CD14-positive monocyte (primary cell): ENCODE data around the gene TTC9B. TPM values are rescaled to one million over a fixed set of nuclear protein-coding genes. Genes with fewer than 3 reads are reported as not detected.

Experiments used
- DNase-seq, 3 donors: peaks; one replicate each; pipeline ENCODE4 v3.0.0-alpha.2; 2011 to 2022
- H2AFZ ChIP-seq: 2 replicates; pipeline ENCODE4 v1.6.0; 2012; ENCODE audit warnings: mild to moderate bottlenecking, low read depth, low read length, inconsistent platforms; ENCODE audit not compliant: insufficient read depth, poor library complexity, severe bottlenecking
- H3K27ac ChIP-seq, 2 donors: 1 replicate in 1 of 2; 2 replicates in 1 of 2; pipeline ENCODE4 v1.5.1; 2012 to 2013; ENCODE audit warnings: low read length in 2 of 2, control low read depth in 1 of 2, inconsistent platforms in 1 of 2, low read depth in 1 of 2, mild to moderate bottlenecking in 1 of 2
- H3K27me3 ChIP-seq, 2 donors: one replicate each; pipeline versions ENCODE4 v1.6.0 to v1.6.1; 2011 to 2013; ENCODE audit warnings: low read length in 2 of 2; ENCODE audit not compliant: control insufficient read depth in 2 of 2, insufficient read depth in 2 of 2
- H3K36me3 ChIP-seq, 2 donors: replicated peaks in 1 of 2; 1 replicate in 1 of 2; 2 replicates in 1 of 2; pipeline versions ENCODE4 v1.5.1 to v1.6.1; 2012 to 2013; ENCODE audit warnings: low read length in 2 of 2, control low read depth in 1 of 2, inconsistent platforms in 1 of 2, mild to moderate bottlenecking in 1 of 2; ENCODE audit not compliant: insufficient read depth in 2 of 2, control insufficient read depth in 1 of 2
- H3K4me1 ChIP-seq, 2 donors: 1 replicate in 1 of 2; 2 replicates in 1 of 2; pipeline versions ENCODE4 v1.5.1 to v1.6.1; 2012 to 2013; ENCODE audit warnings: low read length in 2 of 2, control low read depth in 1 of 2, inconsistent platforms in 1 of 2, mild to moderate bottlenecking in 1 of 2, moderate library complexity in 1 of 2; ENCODE audit not compliant: insufficient read depth in 2 of 2, control insufficient read depth in 1 of 2
- H3K4me2 ChIP-seq: replicated peaks from 2 replicates; pipeline ENCODE3; 2012; ENCODE audit warnings: low read length, moderate library complexity, mild to moderate bottlenecking; ENCODE audit not compliant: poor library complexity, severe bottlenecking; ENCODE audit errors: extremely low read depth
- H3K4me3 ChIP-seq, 3 experiments: fragments of 200-600 bp in 1 of 3; sonication (generic) in 1 of 3; replicated peaks in 1 of 3; 1 replicate in 2 of 3; 2 replicates in 1 of 3; pipeline ENCODE4 v1.5.1; 2011 to 2013; ENCODE audit warnings: low read length in 3 of 3, mild to moderate bottlenecking in 3 of 3, control low read depth in 2 of 3, low read depth in 2 of 3, inconsistent platforms in 1 of 3, moderate library complexity in 1 of 3
- H3K79me2 ChIP-seq: 2 replicates; pipeline ENCODE4 v1.6.0; 2012; ENCODE audit warnings: mild to moderate bottlenecking, control low read depth, inconsistent platforms, low read length, moderate library complexity; ENCODE audit not compliant: insufficient read depth
- H3K9ac ChIP-seq: 2 replicates; pipeline ENCODE4 v1.6.0; 2017; ENCODE audit warnings: low read length, mild to moderate bottlenecking; ENCODE audit not compliant: insufficient read depth, poor library complexity, severe bottlenecking
- H3K9me3 ChIP-seq, 2 donors: replicated peaks in 1 of 2; 1 replicate in 1 of 2; 2 replicates in 1 of 2; pipeline versions ENCODE4 v1.5.1 to v1.6.1; 2012 to 2013; ENCODE audit warnings: low read length in 2 of 2, control low read depth in 1 of 2; ENCODE audit not compliant: control insufficient read depth in 1 of 2, insufficient read depth in 1 of 2
- H4K20me1 ChIP-seq: 2 replicates; pipeline ENCODE4 v1.6.0; 2012; ENCODE audit warnings: mild to moderate bottlenecking, low read length, control low read depth, moderate library complexity; ENCODE audit not compliant: insufficient read depth
- H3K27ac Mint-ChIP-seq, 7 donors: one replicate each; pipeline ENCODE4 v1.8.0; 2020; ENCODE audit warnings: mild to moderate bottlenecking in 7 of 7, mixed read lengths in 7 of 7, moderate library complexity in 6 of 7, inconsistent platforms in 2 of 7
- H3K27me3 Mint-ChIP-seq, 3 donors: one replicate each; pipeline ENCODE4 v1.8.0; 2021 to 2022; ENCODE audit warnings: low read depth in 3 of 3, mild to moderate bottlenecking in 3 of 3, mixed read lengths in 3 of 3, moderate library complexity in 3 of 3, inconsistent platforms in 1 of 3
- H3K36me3 Mint-ChIP-seq, 2 donors: one replicate each; pipeline ENCODE4 v1.8.0; 2020; ENCODE audit warnings: mixed read lengths in 2 of 2, inconsistent platforms in 1 of 2, mild to moderate bottlenecking in 1 of 2
- H3K4me1 Mint-ChIP-seq: one replicate; pipeline ENCODE4 v1.8.0; 2020; ENCODE audit warnings: mild to moderate bottlenecking, mixed read lengths
- H3K4me3 Mint-ChIP-seq, 2 donors: one replicate each; pipeline ENCODE4 v1.8.0; 2020; ENCODE audit warnings: mild to moderate bottlenecking in 2 of 2, mixed read lengths in 2 of 2, moderate library complexity in 1 of 2
- H3K9me3 Mint-ChIP-seq, 7 donors: one replicate each; pipeline ENCODE4 v1.8.0; 2020 to 2022; ENCODE audit warnings: mixed read lengths in 7 of 7, mild to moderate bottlenecking in 6 of 7, moderate library complexity in 6 of 7, inconsistent platforms in 2 of 7
- WGBS: methylation state at CpG from one replicate; pipeline ENCODE4 v1.1.5; 2013; ENCODE audit warnings: missing lambda C conversion rate; ENCODE audit not compliant: insufficient coverage; 5-methylcytosine and 5-hydroxymethylcytosine counted together
- intact Hi-C, 2 donors: fragments of 100-400 bp; cut with micrococcal nuclease; formaldehyde crosslinking; loops; one replicate each; pipeline versions ENCODE4 v1.15.0 to v1.15.1; 2023
- polyA plus RNA-seq, 3 donors: library from polyadenylated mRNA; depleted of rRNA in 1 of 3; unstranded in 2 of 3; stranded (reverse) in 1 of 3; fragments of 300-500 nt in 2 of 3; fragments of >200 nt in 1 of 3; fragmentation: Illumina TruSeq in 2 of 3; gene quantifications; 1 replicate in 2 of 3; 2 replicates in 1 of 3; pipeline ENCODE4 v1.2.3, GENCODE V29; 2012 to 2021
- TF ChIP-seq, protein P1 (sequence below): fragments of 200-600 bp; IDR thresholded peaks from one replicate; pipeline ENCODE4 v1.8.0; 2022; ENCODE audit warnings: antibody characterized with exemption, mild to moderate bottlenecking

The TTC9B gene
- polyA plus RNA-seq, 3 donors = not detected

DNA sequence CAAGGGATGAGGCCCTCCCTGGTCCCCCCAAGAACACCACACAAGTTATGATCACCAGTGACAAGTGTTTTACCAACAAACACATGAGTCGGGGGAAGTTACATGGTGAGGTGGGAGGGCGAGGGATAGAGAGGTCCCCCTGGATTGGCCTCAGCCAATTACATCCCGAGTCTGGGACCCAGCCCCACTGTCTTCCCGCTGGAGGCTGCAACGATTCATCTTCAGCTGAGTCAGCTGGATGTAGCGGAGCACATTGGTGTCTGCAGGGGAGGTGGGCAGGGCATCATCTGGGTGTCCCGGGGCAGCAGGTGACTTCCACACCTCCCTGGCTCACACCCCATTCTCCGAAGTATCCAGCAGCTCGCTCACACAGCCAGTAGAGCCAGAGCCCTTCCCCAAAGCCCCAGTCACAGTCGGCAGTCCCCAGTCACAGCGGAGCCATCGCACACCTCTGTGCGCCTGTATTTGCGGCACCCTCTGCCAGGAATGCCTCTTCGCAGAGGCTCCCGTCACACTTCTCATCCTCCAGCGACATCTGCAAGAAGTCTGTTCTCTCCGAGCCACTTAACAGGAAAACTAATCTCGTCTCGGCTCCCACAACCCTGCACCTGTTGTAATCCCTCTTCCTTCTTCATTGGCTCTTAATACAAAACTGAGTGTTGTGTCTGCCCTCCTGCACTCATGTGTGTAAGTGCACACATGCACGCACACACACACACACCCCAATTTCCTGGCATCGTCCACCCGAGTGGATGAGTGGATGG, 2.0 kb downstream of the TTC9B start:
- Mint-ChIP-seq H3K4me1 (peaks cover 4% of the 10 kb centered on the region), H3K36me3 (peaks cover 4 to 7% of the 10 kb centered on the region in 2 donors), H3K4me3 (peak overlapping the region in 1 of 2 donors; percentile 83), H3K27me3 (peaks cover 49 to 56% (median 53%) of the 10 kb centered on the region in 3 donors), H3K9me3 (peaks cover 0 to 18% (median 5%) of the 10 kb centered on the region in 7 donors), H3K27ac (no peak overlapping the region)
- Histone ChIP-seq H2AFZ (no peak overlapping the region), H3K4me2 (no peak overlapping the region), H3K36me3 (peaks cover 0 to 7% of the 10 kb centered on the region in 2 donors), H4K20me1 (no peaks in the 10 kb centered on the region), H3K4me1 (no peaks in the 10 kb centered on the region), H3K9me3 (peaks cover 0 to 5% of the 10 kb centered on the region in 2 donors), H3K27me3 (peaks cover 33 to 46% of the 10 kb centered on the region in 2 donors), H3K4me3 (no peak overlapping the region), H3K27ac (no peak overlapping the region), H3K9ac (no peak overlapping the region), H3K79me2 (no peaks in the 10 kb centered on the region)
- TF ChIP-seq, protein P1, sequence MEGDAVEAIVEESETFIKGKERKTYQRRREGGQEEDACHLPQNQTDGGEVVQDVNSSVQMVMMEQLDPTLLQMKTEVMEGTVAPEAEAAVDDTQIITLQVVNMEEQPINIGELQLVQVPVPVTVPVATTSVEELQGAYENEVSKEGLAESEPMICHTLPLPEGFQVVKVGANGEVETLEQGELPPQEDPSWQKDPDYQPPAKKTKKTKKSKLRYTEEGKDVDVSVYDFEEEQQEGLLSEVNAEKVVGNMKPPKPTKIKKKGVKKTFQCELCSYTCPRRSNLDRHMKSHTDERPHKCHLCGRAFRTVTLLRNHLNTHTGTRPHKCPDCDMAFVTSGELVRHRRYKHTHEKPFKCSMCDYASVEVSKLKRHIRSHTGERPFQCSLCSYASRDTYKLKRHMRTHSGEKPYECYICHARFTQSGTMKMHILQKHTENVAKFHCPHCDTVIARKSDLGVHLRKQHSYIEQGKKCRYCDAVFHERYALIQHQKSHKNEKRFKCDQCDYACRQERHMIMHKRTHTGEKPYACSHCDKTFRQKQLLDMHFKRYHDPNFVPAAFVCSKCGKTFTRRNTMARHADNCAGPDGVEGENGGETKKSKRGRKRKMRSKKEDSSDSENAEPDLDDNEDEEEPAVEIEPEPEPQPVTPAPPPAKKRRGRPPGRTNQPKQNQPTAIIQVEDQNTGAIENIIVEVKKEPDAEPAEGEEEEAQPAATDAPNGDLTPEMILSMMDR = no peak
- intact Hi-C loops = no loop called here
- DNase-seq = no peak
- 68% methylated on average over 15 of the region's 23 CpGs for whole genome bisulfite sequencing

DNA sequence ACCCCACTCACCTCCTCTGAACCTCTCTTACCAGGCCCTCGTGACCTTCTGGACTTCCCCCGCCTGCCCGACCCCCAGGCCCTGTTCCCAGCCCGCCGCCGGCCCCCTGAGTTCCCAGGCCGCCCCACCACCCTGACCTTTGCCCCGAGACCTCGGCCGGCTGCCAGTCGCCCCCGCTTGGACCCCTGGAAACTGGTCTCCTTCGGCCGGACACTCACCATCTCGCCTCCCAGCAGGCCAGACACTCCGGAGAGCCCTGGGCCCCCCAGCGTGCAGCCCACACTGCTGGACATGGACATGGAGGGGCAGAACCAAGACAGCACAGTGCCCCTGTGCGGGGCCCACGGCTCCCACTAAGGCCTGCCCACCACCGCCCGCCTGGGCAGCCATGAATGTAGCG, 3.2 kb downstream of the TTC9B start:
- Histone ChIP-seq H3K4me1 (no peaks in the 10 kb centered on the region), H3K79me2 (no peaks in the 10 kb centered on the region), H3K4me3 (no peak overlapping the region), H4K20me1 (no peaks in the 10 kb centered on the region), H2AFZ (no peak overlapping the region), H3K9me3 (peaks cover 0 to 5% of the 10 kb centered on the region in 2 donors), H3K27me3 (peaks cover 30 to 38% of the 10 kb centered on the region in 2 donors), H3K4me2 (no peak overlapping the region), H3K36me3 (peaks cover 0 to 18% of the 10 kb centered on the region in 2 donors), H3K27ac (no peak overlapping the region), H3K9ac (no peak overlapping the region)
- Mint-ChIP-seq H3K27ac (no peak overlapping the region), H3K27me3 (peaks cover 39 to 46% (median 42%) of the 10 kb centered on the region in 3 donors), H3K4me1 (peaks cover 3% of the 10 kb centered on the region), H3K36me3 (peaks cover 13 to 20% of the 10 kb centered on the region in 2 donors), H3K4me3 (no peak overlapping the region), H3K9me3 (peaks cover 0 to 16% (median 5%) of the 10 kb centered on the region in 7 donors)
- intact Hi-C loops = no loop called here
- 99% methylated on average over 19 of the region's 22 CpGs for WGBS
- DNase-seq = no peak
- TF ChIP-seq, protein P1 = no peak
